ENCODE data around the gene GPATCH3. TPM values are rescaled to one million over a fixed set of nuclear protein-coding genes. Genes with fewer than 3 reads are reported as not detected.
"Not testable (repeated sequence)": the region's sequence is repeated elsewhere in the genome, so short reads cannot be mapped to it uniquely, and the experiment has no call there.

Gene GPATCH3
- total RNA-seq, 1 donor from 2014 or later, result 6.1 TPM

- H3K27ac ChIP-seq, result no peak overlapping the region
- no peak overlapping the region for H3K4me3 ChIP-seq
- H3K9ac ChIP-seq, result no peak overlapping the region
- no peak overlapping the region for H3K27ac Mint-ChIP-seq
- H3K9me3 ChIP-seq (ENCODE audit: low read depth), result no peaks in the 10 kb centered on the region
- no peaks in the 10 kb centered on the region for H3K36me3 ChIP-seq
- no peaks in the 10 kb centered on the region for H3K4me1 Mint-ChIP-seq
- peaks cover 18% of the 10 kb centered on the region for H3K36me3 Mint-ChIP-seq
- TF ChIP-seq CTCF (IDR thresholded peaks at IDR 0.05), result no peak
- no peak for TF ChIP-seq EZH2 (IDR thresholded peaks at IDR 0.05)
- no peaks in the 10 kb centered on the region for H3K79me2 ChIP-seq (ENCODE audit: low read depth)
- H2AFZ ChIP-seq (replicated peaks), result no peak overlapping the region
- H4K20me1 ChIP-seq (ENCODE audit: low read depth), result no peaks in the 10 kb centered on the region
- no peaks in the 10 kb centered on the region for H3K9me3 Mint-ChIP-seq
- no peak for DNase-seq (ENCODE audit: low spot score)
- no peaks in the 10 kb centered on the region for H3F3A ChIP-seq (ENCODE audit: low read depth)
- H3K27me3 Mint-ChIP-seq (ENCODE audit: insufficient read depth, low read depth), result peaks cover 3% of the 10 kb centered on the region
- peaks cover 4% of the 10 kb centered on the region for H3K4me1 ChIP-seq
- no peak overlapping the region for H3K4me2 ChIP-seq
- no peak overlapping the region for H3K4me3 Mint-ChIP-seq
- H3K27me3 ChIP-seq, result no peaks in the 10 kb centered on the region
Measured at GRCh38 chr1:26851106-26851684, 49.1 kb downstream of the GPATCH3 start.

- Histone ChIP-seq H3K36me3 (no peaks in the 10 kb centered on the region), H3F3A (ENCODE audit: low read depth) (no peaks in the 10 kb centered on the region), H3K4me3 (no peak overlapping the region), H3K9ac (no peak overlapping the region), H3K27me3 (no peaks in the 10 kb centered on the region), H4K20me1 (ENCODE audit: low read depth) (no peaks in the 10 kb centered on the region), H3K79me2 (ENCODE audit: low read depth) (no peaks in the 10 kb centered on the region), H3K27ac (no peak overlapping the region), H3K4me1 (no peaks in the 10 kb centered on the region), H2AFZ (replicated peaks) (no peak overlapping the region), H3K4me2 (no peak overlapping the region), H3K9me3 (ENCODE audit: low read depth) (no peaks in the 10 kb centered on the region)
- peaks cover 17% of the 10 kb centered on the region for H3K36me3 Mint-ChIP-seq
- TF ChIP-seq EZH2 (IDR thresholded peaks at IDR 0.05) (no peak), EZH2phosphoT487 (IDR thresholded peaks at IDR 0.05) (no peak), CTCF (IDR thresholded peaks at IDR 0.05) (no peak)
- no peaks in the 10 kb centered on the region for H3K9me3 Mint-ChIP-seq
- H3K4me3 Mint-ChIP-seq, result no peak overlapping the region
- peaks cover 3% of the 10 kb centered on the region for H3K27me3 Mint-ChIP-seq (ENCODE audit: insufficient read depth, low read depth)
- no peak overlapping the region for H3K27ac Mint-ChIP-seq
- H3K4me1 Mint-ChIP-seq, result no peaks in the 10 kb centered on the region
- DNase-seq (ENCODE audit: low spot score), result no peak
Measured at GRCh38 chr1:26848941-26849774, 51.1 kb downstream of the GPATCH3 start.

GRCh38 chr1:26848499-26848898 lies 51.8 kb downstream of the GPATCH3 start:
- Mint-ChIP-seq H3K4me3 (no peak overlapping the region), H3K9me3 (no peaks in the 10 kb centered on the region), H3K27me3 (ENCODE audit: insufficient read depth, low read depth) (peaks cover 3% of the 10 kb centered on the region), H3K27ac (no peak overlapping the region), H3K36me3 (peaks cover 13% of the 10 kb centered on the region), H3K4me1 (no peaks in the 10 kb centered on the region)
- Histone ChIP-seq H3K4me1 (no peaks in the 10 kb centered on the region), H3F3A (ENCODE audit: low read depth) (no peaks in the 10 kb centered on the region), H3K4me3 (no peak overlapping the region), H3K4me2 (no peak overlapping the region), H3K27me3 (no peaks in the 10 kb centered on the region), H3K36me3 (no peaks in the 10 kb centered on the region), H3K27ac (no peak overlapping the region), H2AFZ (replicated peaks) (no peak overlapping the region), H3K79me2 (ENCODE audit: low read depth) (no peaks in the 10 kb centered on the region), H4K20me1 (ENCODE audit: low read depth) (no peaks in the 10 kb centered on the region), H3K9ac (no peak overlapping the region), H3K9me3 (ENCODE audit: low read depth) (no peaks in the 10 kb centered on the region)
- TF ChIP-seq EZH2 (IDR thresholded peaks at IDR 0.05) (no peak), EZH2phosphoT487 (IDR thresholded peaks at IDR 0.05) (no peak), CTCF (IDR thresholded peaks at IDR 0.05) (no peak)
- DNase-seq (ENCODE audit: low spot score), result no peak

- H3K36me3 ChIP-seq, H3K27ac Mint-ChIP-seq: not testable (repeated sequence)
Measured at GRCh38 chr1:26847826-26848225, 52.4 kb downstream of the GPATCH3 start.

More at GRCh38 chr1:26847826-26848225, 52.4 kb downstream of the GPATCH3 start:
- DNase-seq (ENCODE audit: low spot score); H3K4me3 ChIP-seq; H3K79me2 ChIP-seq (ENCODE audit: low read depth); H3K9me3 Mint-ChIP-seq; H3K4me3 Mint-ChIP-seq; H3K4me1 ChIP-seq; H3K27me3 Mint-ChIP-seq (ENCODE audit: insufficient read depth, low read depth); H2AFZ ChIP-seq (replicated peaks); H3K9me3 ChIP-seq (ENCODE audit: low read depth); H3K9ac ChIP-seq; H3K27me3 ChIP-seq; H4K20me1 ChIP-seq (ENCODE audit: low read depth); H3K4me2 ChIP-seq; H3F3A ChIP-seq (ENCODE audit: low read depth); H3K27ac ChIP-seq; H3K4me1 Mint-ChIP-seq: not testable (repeated sequence)
- peaks cover 12% of the 10 kb centered on the region for H3K36me3 Mint-ChIP-seq

Data from neural progenitor cell (in vitro differentiated cells).